H1 (cell line): ENCODE measurements around the gene WLS. TPM values are rescaled to one million over a fixed set of nuclear protein-coding genes. Genes with fewer than 3 reads are reported as not detected.

ENCODE experiments used
- CBX8 ChIP-seq: fragments of 300-800, 300-1000 bp; sonication (generic); IDR thresholded peaks from 2 replicates; pipeline ENCODE4 v1.7.1; 2016; ENCODE audit warnings: low read depth, low read length, borderline replicate concordance
- CHD7 ChIP-seq: fragments of 300-600 bp; sonication (generic); IDR thresholded peaks from 2 replicates; pipeline ENCODE4 v1.7.1; 2012; ENCODE audit warnings: low read length, moderate library complexity, mild to moderate bottlenecking, inconsistent platforms; ENCODE audit not compliant: insufficient replicate concordance
- EZH2 ChIP-seq: fragments of 200-600 bp; sonication (generic); IDR thresholded peaks from 2 replicates; pipeline ENCODE4 v1.7.1; 2012; ENCODE audit warnings: low read depth, mild to moderate bottlenecking, moderate library complexity, low read length, inconsistent platforms; ENCODE audit not compliant: severe bottlenecking
- MAX ChIP-seq: IDR thresholded peaks from 2 replicates; pipeline ENCODE4 v1.6.1; 2012; ENCODE audit warnings: inconsistent platforms
- POLR2A ChIP-seq, 2 experiments: IDR thresholded peaks; 1 replicate in 1 of 2; 2 replicates in 1 of 2; pipeline ENCODE4 v1.6.1; 2011; ENCODE audit warnings: low read depth in 2 of 2, low read length in 2 of 2, mild to moderate bottlenecking in 2 of 2; ENCODE audit errors: control extremely low read depth in 1 of 2
- RAD21 ChIP-seq, 2 experiments: IDR thresholded peaks in 1 of 2; conservative IDR thresholded peaks in 1 of 2; 2 replicates each; pipeline ENCODE4 v1.6.1; 2011; ENCODE audit warnings: low read depth in 2 of 2, low read length in 2 of 2, improper control_type of control experiment in 1 of 2, inconsistent platforms in 1 of 2, mild to moderate bottlenecking in 1 of 2, moderate library complexity in 1 of 2
- RBBP5 ChIP-seq: IDR thresholded peaks from 2 replicates; pipeline ENCODE4 v1.7.1; 2012; ENCODE audit warnings: low read depth, mild to moderate bottlenecking, inconsistent platforms, low read length, moderate library complexity, borderline replicate concordance
- SP1 ChIP-seq: IDR thresholded peaks from 2 replicates; pipeline ENCODE4 v1.6.1; 2011; ENCODE audit warnings: low read depth, low read length
- SP4 ChIP-seq: IDR thresholded peaks from 2 replicates; pipeline ENCODE4 v1.6.1; 2012; ENCODE audit warnings: low read length, inconsistent platforms
- TCF12 ChIP-seq: IDR thresholded peaks from 2 replicates; pipeline ENCODE4 v1.6.1; 2011; ENCODE audit warnings: low read depth, mild to moderate bottlenecking, low read length
- polyA plus RNA-seq, 7 experiments: library from polyadenylated mRNA; depleted of rRNA in 3 of 7; stranded (reverse) in 5 of 7; unstranded in 2 of 7; fragments of >200 nt in 5 of 7; fragments of 200-250 nt in 2 of 7; gene quantifications; 1 replicate in 5 of 7; 2 replicates in 1 of 7; 4 replicates in 1 of 7; pipeline versions ENCODE4 v1.2.1 to v1.2.3, GENCODE V29; 2011 to 2013; ENCODE audit warnings: missing spikeins in 2 of 7, mixed read lengths in 2 of 7
- total RNA-seq: library from RNA; stranded (reverse); fragmentation: NEBNext Ultra II Directional; extraction: Animal tissue kit (Norgen Biotek cat#: 25700); gene quantifications from 2 replicates; pipeline ENCODE4 v1.2.1, GENCODE V29; 2021

WLS gene
- total and polyA plus RNA-seq, 2 of the 8 experiments (the other 6 are each of a cell fraction or from before 2014, with no cell fraction given): 1.2 to 2.7 TPM

- TF ChIP-seq CHD7 (no peak), RAD21 (IDR thresholded peaks at IDR 0.05 in 1 of 2, conservative IDR thresholded peaks at IDR 0.05 in 1 of 2; ENCODE audit: low read depth in 2 of 2, low read length in 2 of 2) (no peak), MAX (no peak), CBX8 (no peak), POLR2A (IDR thresholded peaks at IDR 0.05; ENCODE audit: control extremely low read depth in 1 of 2, low read depth in 2 of 2, low read length in 2 of 2) (no peak), TCF12 (no peak), RBBP5 (no peak), EZH2 (no peak), SP4 (no peak), SP1 (no peak)
Observed at GRCh38 chr1:68185743-68186142, 46.6 kb downstream of the WLS start (continued).
